Vagina (tissue), 2 donors: Measurements from ENCODE around the gene MAP3K20. TPM values are rescaled to one million over a fixed set of nuclear protein-coding genes. Genes with fewer than 3 reads are reported as not detected.
"Not testable (repeated sequence)": the region's sequence is repeated elsewhere in the genome, so short reads cannot be mapped to it uniquely, and the experiment has no call there.

ENCODE experiments used
- DNase-seq, 2 donors: peaks; one replicate each; pipeline ENCODE4 v3.0.0-alpha.2; 2017; ENCODE audit errors: extremely low spot score in 2 of 2
- H3K27ac ChIP-seq: fragments of 200-600 bp; sonication (generic); one replicate; pipeline ENCODE4 v1.5.1; 2019
- H3K27me3 ChIP-seq: fragments of 200-600 bp; sonication (generic); one replicate; pipeline ENCODE4 v1.5.1; 2019
- H3K36me3 ChIP-seq, 2 donors: fragments of 200-600 bp; sonication (generic); one replicate each; pipeline ENCODE4 v1.5.1; 2017 to 2019
- H3K4me1 ChIP-seq: fragments of 200-600 bp; sonication (generic); one replicate; pipeline ENCODE4 v1.5.1; 2019
- H3K4me3 ChIP-seq, 2 donors: fragments of 200-600 bp; sonication (generic); 1 replicate in 1 of 2; 2 replicates in 1 of 2; pipeline ENCODE4 v1.5.1; 2016 to 2019
- H3K9me3 ChIP-seq: fragments of 200-600 bp; sonication (generic); one replicate; pipeline ENCODE4 v1.5.1; 2019
- POLR2A ChIP-seq, 2 donors: fragments of 450-650 bp; IDR thresholded peaks; one replicate each; pipeline ENCODE4 v1.6.1; 2017; ENCODE audit warnings: antibody characterized with exemption in 2 of 2, mild to moderate bottlenecking in 2 of 2, moderate library complexity in 2 of 2
- POLR2AphosphoS5 ChIP-seq, 2 donors: sonication (generic); formaldehyde crosslinking; IDR thresholded peaks; one replicate each; pipeline ENCODE4 v1.9.0; 2017; ENCODE audit warnings: antibody characterized with exemption in 2 of 2, mild to moderate bottlenecking in 2 of 2, low read depth in 1 of 2; ENCODE audit not compliant: insufficient read depth in 1 of 2
- intact Hi-C: fragments of 100-400 bp; cut with DNase I; formaldehyde crosslinking; loops from one replicate; pipeline ENCODE4 v1.15.1; 2023
- total RNA-seq: library from RNA; depleted of rRNA; stranded (reverse); fragments of >200 nt; gene quantifications from one replicate; pipeline ENCODE4 v1.2.3, GENCODE V29; 2016
- TF ChIP-seq, protein P1 (sequence below), 3 experiments: fragments of 450-650 bp in 2 of 3; fragments of 200-600 bp in 1 of 3; sonication (generic) in 1 of 3; IDR thresholded peaks; one replicate each; pipeline ENCODE4 v1.5.1; 2017 to 2019; ENCODE audit warnings: antibody characterized with exemption in 3 of 3, mild to moderate bottlenecking in 2 of 3, moderate library complexity in 2 of 3

The MAP3K20 gene
- total RNA-seq, 1 donor from 2014 or later = 59.4 TPM

DNA sequence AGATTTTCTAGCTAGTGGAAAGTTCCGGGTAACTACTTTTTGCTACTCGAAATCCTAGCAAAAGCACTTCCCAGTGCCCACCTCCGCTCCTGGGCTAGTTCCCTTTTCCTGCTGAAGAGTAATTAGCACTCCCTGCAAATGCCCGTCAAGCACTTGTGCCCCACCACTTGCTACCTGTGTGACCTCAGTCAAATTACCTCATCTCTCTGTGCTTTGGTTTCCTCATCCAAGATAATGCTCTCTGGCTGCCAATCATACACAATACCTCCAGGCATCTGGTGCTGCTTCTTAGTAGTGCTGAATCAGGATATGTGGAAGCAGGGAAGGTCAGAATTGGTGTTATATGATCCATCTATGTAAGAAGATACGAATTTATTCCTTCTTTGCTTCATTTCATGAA is 176.9 kb downstream of the MAP3K20 start:
- H3K27ac ChIP-seq = no peak overlapping the region
- intact Hi-C loops = no loop called here
- H3K9me3 ChIP-seq = no peaks in the 10 kb centered on the region
- no peak overlapping the region for H3K4me3 ChIP-seq
- no peak for DNase-seq
- no peak for TF ChIP-seq POLR2AphosphoS5 (IDR thresholded peaks at IDR 0.05; ENCODE audit: insufficient read depth in 1 of 2, low read depth in 1 of 2)
- TF ChIP-seq POLR2A (IDR thresholded peaks at IDR 0.05) = no peak
- TF ChIP-seq, protein P1, sequence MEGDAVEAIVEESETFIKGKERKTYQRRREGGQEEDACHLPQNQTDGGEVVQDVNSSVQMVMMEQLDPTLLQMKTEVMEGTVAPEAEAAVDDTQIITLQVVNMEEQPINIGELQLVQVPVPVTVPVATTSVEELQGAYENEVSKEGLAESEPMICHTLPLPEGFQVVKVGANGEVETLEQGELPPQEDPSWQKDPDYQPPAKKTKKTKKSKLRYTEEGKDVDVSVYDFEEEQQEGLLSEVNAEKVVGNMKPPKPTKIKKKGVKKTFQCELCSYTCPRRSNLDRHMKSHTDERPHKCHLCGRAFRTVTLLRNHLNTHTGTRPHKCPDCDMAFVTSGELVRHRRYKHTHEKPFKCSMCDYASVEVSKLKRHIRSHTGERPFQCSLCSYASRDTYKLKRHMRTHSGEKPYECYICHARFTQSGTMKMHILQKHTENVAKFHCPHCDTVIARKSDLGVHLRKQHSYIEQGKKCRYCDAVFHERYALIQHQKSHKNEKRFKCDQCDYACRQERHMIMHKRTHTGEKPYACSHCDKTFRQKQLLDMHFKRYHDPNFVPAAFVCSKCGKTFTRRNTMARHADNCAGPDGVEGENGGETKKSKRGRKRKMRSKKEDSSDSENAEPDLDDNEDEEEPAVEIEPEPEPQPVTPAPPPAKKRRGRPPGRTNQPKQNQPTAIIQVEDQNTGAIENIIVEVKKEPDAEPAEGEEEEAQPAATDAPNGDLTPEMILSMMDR (IDR thresholded peaks at IDR 0.05) = no peak
- no peaks in the 10 kb centered on the region for H3K4me1 ChIP-seq
- no peaks in the 10 kb centered on the region for H3K27me3 ChIP-seq
- no peaks in the 10 kb centered on the region for H3K36me3 ChIP-seq

DNA sequence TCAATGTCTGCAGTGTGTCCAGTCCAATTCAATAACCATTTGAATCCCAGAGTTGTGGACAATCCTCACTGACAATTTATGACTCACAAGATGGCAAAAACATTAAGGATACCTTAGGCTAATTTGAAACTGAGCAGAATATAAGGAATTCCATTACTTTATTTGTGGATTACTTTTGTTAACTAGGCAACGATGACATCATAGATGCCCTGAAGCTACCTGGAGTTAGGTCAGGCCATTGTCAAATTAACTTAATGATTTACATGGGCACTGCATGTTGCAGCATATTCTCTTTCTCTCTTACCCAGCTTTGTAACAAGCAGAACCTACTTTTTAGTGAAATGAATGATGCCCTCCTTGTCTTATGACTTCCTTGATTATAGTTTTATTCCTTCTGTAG is 179.0 kb downstream of the MAP3K20 start:
- H3K4me1 ChIP-seq = no peaks in the 10 kb centered on the region
- intact Hi-C loops = no loop called here
- no peaks in the 10 kb centered on the region for H3K9me3 ChIP-seq
- H3K36me3 ChIP-seq = peaks cover 0 to 6% of the 10 kb centered on the region in 2 donors
- H3K4me3 ChIP-seq = no peak overlapping the region
- no peak for DNase-seq
- no peak overlapping the region for H3K27ac ChIP-seq
- TF ChIP-seq POLR2AphosphoS5 (IDR thresholded peaks at IDR 0.05; ENCODE audit: insufficient read depth in 1 of 2, low read depth in 1 of 2) (no peak), POLR2A (IDR thresholded peaks at IDR 0.05) (no peak)
- TF ChIP-seq, protein P1 (IDR thresholded peaks at IDR 0.05) = no peak
- no peaks in the 10 kb centered on the region for H3K27me3 ChIP-seq

DNA sequence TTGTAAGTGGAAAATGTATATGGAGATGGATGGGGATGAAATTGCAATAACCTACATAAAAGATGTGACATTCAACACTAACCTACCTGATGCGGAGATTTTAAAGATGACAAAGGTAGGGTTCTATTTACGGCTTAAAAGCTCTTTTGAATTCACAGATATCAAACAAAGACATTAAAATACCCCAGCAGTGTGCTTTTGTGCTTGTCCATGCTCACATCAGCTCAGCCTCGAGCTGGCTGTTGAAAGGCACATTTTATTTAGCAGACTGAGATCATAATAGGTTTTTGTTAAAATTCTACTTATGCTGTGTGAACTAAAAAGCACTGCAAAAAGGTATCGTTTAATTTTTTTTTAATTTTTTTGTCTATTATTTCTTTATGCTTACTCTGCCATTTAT is 183.1 kb downstream of the MAP3K20 start:
- intact Hi-C loops = no loop called here
- H3K27me3 ChIP-seq = no peaks in the 10 kb centered on the region
- peaks cover 0 to 21% of the 10 kb centered on the region in 2 donors for H3K36me3 ChIP-seq
- H3K27ac ChIP-seq = no peak overlapping the region
- DNase-seq = no peak
- H3K4me1 ChIP-seq = no peaks in the 10 kb centered on the region
- H3K9me3 ChIP-seq = no peaks in the 10 kb centered on the region
- no peak overlapping the region for H3K4me3 ChIP-seq
- TF ChIP-seq POLR2A (IDR thresholded peaks at IDR 0.05) = no peak
- TF ChIP-seq POLR2AphosphoS5 (IDR thresholded peaks at IDR 0.05; ENCODE audit: insufficient read depth in 1 of 2, low read depth in 1 of 2) = no peak
- TF ChIP-seq, protein P1 (IDR thresholded peaks at IDR 0.05) = no peak

DNA sequence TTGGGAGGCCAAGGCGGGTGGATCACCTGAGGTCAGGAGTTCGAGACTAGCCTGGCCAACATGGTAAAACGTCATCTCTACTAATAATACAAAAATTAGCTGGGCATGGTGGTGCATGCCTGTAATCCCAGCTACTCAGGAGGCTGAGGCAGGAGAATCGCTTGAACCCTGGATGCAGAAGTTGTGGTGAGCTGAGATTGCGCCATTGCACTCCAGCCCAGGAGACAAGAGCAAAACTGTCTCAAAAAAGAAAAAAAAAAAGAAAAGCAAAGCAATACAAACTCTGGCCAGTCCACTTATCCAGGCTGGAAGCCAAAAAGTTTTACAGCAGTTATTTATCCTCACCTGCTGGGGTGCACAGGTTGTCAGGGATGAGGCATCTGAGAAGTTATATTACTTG is 186.7 kb downstream of the MAP3K20 start:
- H3K27me3 ChIP-seq, intact Hi-C loops, H3K4me1 ChIP-seq, H3K27ac ChIP-seq, H3K4me3 ChIP-seq, H3K9me3 ChIP-seq, DNase-seq: not testable (repeated sequence)
- peaks cover 0 to 38% of the 10 kb centered on the region in 2 donors for H3K36me3 ChIP-seq

DNA sequence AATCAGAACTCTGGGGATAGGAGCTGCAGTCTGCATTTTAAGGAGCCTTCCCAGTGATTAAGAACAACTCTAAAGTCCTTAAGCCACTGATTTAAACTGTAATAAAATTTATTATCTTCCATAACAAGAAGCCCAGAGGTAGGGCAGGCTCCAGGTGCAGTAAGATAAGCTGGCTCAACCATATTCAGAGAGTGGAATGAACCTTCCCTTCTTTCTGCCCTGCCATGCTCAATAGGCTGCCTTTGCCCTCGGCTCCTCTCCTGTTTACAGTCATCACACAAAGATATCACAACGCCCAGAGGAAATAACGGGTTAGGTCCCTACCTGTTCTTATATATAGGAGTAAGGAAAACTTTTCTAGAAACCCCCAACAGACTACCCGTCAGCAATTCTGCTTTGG is 188.5 kb downstream of the MAP3K20 start:
- H3K4me1 ChIP-seq = no peaks in the 10 kb centered on the region
- no peak for TF ChIP-seq POLR2A (IDR thresholded peaks at IDR 0.05)
- no peak for TF ChIP-seq POLR2AphosphoS5 (IDR thresholded peaks at IDR 0.05; ENCODE audit: insufficient read depth in 1 of 2, low read depth in 1 of 2)
- TF ChIP-seq, protein P1 (IDR thresholded peaks at IDR 0.05) = no peak
- no peaks in the 10 kb centered on the region for H3K27me3 ChIP-seq
- peaks cover 0 to 37% of the 10 kb centered on the region in 2 donors for H3K36me3 ChIP-seq
- no peaks in the 10 kb centered on the region for H3K9me3 ChIP-seq
- H3K27ac ChIP-seq = no peak overlapping the region
- intact Hi-C loops = no loop called here
- DNase-seq = no peak
- H3K4me3 ChIP-seq = no peak overlapping the region
